ENCODE results near the gene NOTCH4. TPM values are rescaled to one million over a fixed set of nuclear protein-coding genes. Genes with fewer than 3 reads are reported as not detected.
"Not testable (repeated sequence)": the region's sequence is repeated elsewhere in the genome, so short reads cannot be mapped to it uniquely, and the experiment has no call there.

NOTCH4 gene
- total and polyA plus RNA-seq, 3 donors from 2014 or later, result 12.4 to 26.9 (median 15.2) TPM

DNA sequence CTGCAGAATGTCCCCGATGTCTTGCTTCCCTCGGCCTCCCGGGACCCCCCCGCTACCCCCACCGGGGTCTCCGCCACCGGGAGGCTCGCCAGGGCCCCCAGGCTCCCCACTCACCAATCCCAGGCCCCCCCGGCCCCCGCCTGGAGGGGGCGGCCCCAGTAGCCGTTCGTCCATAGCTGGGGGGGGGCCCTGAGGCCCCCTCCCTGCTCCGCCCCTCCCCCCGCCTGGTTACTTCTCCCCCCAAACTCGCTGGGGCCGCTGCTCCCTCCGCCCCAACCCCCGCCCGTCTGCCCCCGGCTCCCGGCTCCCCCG lies 34.2 kb downstream of the NOTCH4 start:
- WGBS, 2 donors, result 0% methylated on average over 10 of the region's 23 CpGs; no CpG with 5 or more reads in 1 of the 2 donors

GRCh38 chr6:32189069-32189741 lies 34.7 kb downstream of the NOTCH4 start:
- no peak for DNase-seq
- H3K27me3 ChIP-seq, result no peaks in the 10 kb centered on the region
- intact Hi-C loops (cut with DNase I; ENCODE audit: low total_unique reads), result no loop called here
- 3 to 4% methylated on average over 10 of the region's 10 CpGs for WGBS, 2 donors
- H3K4me1 ChIP-seq, result peaks cover 32% of the 10 kb centered on the region
- TF ChIP-seq POLR2A (IDR thresholded peaks at IDR 0.05) (no peak), CTCF (IDR thresholded peaks at IDR 0.05) (no peak)
- H3K9me3 ChIP-seq, result no peaks in the 10 kb centered on the region
- no peaks in the 10 kb centered on the region for H3K36me3 ChIP-seq (ENCODE audit: low read depth, missing control alignments)
- peak overlapping the region; percentile 73 to 93 for H3K4me3 ChIP-seq
- peak overlapping the region; percentile 98 to 99 for H3K27ac ChIP-seq

More for the DNA sequence above, 34.2 kb downstream of the NOTCH4 start:
- TF ChIP-seq POLR2A (IDR thresholded peaks at IDR 0.05), result no peak
- TF ChIP-seq CTCF (IDR thresholded peaks at IDR 0.05), result no peak
- peak overlapping the region; percentile 73 to 93 for H3K4me3 ChIP-seq
- H3K4me1 ChIP-seq, result peaks cover 35% of the 10 kb centered on the region
- no peak for DNase-seq
- intact Hi-C loops (cut with DNase I; ENCODE audit: low total_unique reads), result no loop called here
- H3K36me3 ChIP-seq (ENCODE audit: low read depth, missing control alignments), result no peaks in the 10 kb centered on the region
- H3K27me3 ChIP-seq, result no peaks in the 10 kb centered on the region
- no peaks in the 10 kb centered on the region for H3K9me3 ChIP-seq
- peak overlapping the region; percentile 98 to 99 for H3K27ac ChIP-seq

- Histone ChIP-seq H3K4me3 (peak overlapping the region; percentile 73 to 93), H3K36me3 (ENCODE audit: low read depth, missing control alignments) (no peaks in the 10 kb centered on the region), H3K9me3 (no peaks in the 10 kb centered on the region), H3K4me1 (peaks cover 32% of the 10 kb centered on the region), H3K27ac (peak overlapping the region; percentile 98 to 99), H3K27me3 (no peaks in the 10 kb centered on the region)
- WGBS, 2 donors, result 11 to 20% methylated on average over 10 to 13 of the region's 13 CpGs
- TF ChIP-seq CTCF (IDR thresholded peaks at IDR 0.05) (no peak), POLR2A (IDR thresholded peaks at IDR 0.05) (no peak)
- no peak for DNase-seq
- intact Hi-C loops (cut with DNase I; ENCODE audit: low total_unique reads), result no loop called here
Observed at GRCh38 chr6:32188381-32189068, 35.3 kb downstream of the NOTCH4 start.

DNA sequence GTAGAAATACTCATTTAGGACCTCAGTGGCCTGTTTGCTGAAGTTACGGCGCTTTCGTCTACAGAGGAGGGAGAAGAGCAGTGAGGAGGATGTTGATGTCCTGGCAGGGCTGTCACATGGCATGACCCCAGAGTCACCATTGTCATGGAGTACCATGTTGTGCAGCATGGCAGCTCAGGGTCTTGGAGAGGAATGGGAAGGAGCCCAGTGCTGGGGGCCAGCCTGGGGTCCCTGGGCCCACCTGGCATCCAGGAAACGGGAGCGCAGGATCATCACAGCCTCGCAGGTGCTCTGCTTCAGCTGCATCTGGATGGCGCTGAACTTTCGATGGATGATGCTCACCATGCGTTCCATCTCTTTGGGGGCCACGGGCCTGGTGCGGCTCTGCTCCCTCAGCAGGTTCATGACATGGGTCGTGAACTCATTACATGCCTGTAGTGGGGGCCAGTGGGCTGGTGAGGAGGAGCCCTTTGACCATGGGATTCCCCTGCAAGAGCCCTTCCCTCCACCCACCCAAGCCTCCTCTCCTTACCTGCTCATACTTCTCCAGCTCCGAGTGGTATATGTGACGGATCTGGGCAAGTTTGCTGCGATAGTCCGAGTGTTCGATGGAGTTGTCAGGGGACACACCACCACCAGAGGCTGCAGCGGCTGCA lies 36.0 kb downstream of the NOTCH4 start:
- WGBS, 2 donors, result 61 to 62% methylated on average over 10 to 18 of the region's 18 CpGs
- intact Hi-C loops (cut with DNase I; ENCODE audit: low total_unique reads); H3K4me3 ChIP-seq; H3K36me3 ChIP-seq (ENCODE audit: low read depth, missing control alignments); H3K27me3 ChIP-seq; DNase-seq; H3K9me3 ChIP-seq: not testable (repeated sequence)
- peak overlapping the region in 1 of 2 donors; percentile 98 for H3K27ac ChIP-seq
- peaks cover 32% of the 10 kb centered on the region for H3K4me1 ChIP-seq

DNA sequence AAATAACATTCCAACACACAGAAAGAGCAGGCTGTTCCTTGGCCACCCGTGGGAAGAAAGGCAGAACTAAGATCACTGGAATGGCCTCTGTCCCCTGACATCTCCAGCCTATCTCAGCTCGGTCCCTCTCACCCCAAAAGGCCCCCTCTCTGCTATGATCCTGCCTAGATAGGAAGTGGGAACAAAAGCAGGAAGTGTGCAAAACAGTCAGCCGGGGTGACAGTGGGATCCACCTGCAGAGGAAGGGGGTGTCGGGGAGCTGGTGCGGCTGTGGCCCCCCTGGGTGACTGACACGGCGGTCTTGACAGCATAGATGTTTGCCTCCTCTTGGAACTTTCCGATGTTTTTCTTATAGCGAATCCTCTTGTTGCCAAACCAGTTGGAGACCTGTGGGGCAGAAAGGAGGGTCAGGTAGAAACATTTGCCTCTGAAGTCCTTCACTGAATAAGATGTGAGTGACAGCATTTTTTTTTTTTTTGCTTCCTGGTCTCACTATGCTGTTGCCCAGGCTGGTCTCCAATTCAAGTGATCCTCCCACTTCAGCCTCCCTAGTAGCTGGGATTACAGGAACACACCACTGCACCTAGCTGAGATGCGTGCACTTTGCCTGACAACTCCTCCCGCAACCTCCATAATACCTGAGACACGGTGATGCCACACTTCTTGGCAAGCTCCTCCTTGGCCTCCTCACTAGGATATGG lies 36.7 kb downstream of the NOTCH4 start:
- H3K36me3 ChIP-seq (ENCODE audit: low read depth, missing control alignments), result no peaks in the 10 kb centered on the region
- no peak for TF ChIP-seq CTCF (IDR thresholded peaks at IDR 0.05)
- no peak for TF ChIP-seq POLR2A (IDR thresholded peaks at IDR 0.05)
- no peak overlapping the region for H3K4me3 ChIP-seq
- no peaks in the 10 kb centered on the region for H3K9me3 ChIP-seq
- peaks cover 32% of the 10 kb centered on the region for H3K4me1 ChIP-seq
- no peaks in the 10 kb centered on the region for H3K27me3 ChIP-seq
- H3K27ac ChIP-seq, result peak overlapping the region; percentile 76 to 84
- 67 to 70% methylated on average over 11 to 12 of the region's 12 CpGs for WGBS, 2 donors
- intact Hi-C loops (cut with DNase I; ENCODE audit: low total_unique reads), result no loop called here
- DNase-seq, result no peak

DNA sequence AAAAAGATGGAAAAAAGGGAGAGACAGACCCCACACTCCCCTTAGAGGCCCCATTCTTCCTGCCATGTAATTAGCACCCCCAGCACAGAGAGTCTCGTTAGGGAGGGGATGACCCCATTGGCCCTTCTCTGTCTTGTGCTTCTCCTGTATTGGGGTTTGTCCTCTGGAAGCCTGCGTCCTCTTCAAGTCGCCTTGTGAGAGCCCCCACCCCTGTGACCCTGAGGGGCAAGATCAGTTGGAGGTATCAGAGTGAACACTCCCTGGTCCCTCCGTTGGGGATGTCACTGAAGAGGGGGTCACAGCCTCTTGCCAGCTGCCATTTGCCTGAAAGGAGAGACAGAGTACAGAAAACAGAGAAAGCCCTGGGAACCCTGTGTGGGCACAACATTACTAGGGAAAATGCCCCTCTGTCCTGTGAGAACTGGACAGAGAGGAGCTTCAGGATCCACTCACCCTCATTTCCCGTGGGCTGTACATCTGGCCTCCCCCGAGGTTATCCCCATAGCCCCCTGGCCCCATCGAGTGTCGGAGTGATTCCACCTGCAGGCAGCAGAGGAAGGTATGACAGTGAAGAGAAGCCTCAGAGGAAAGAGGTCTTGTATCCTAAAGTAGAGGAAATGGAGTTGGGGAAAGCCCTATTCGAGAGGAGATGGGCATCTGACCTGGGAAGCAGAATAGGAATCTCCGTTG lies 37.6 kb downstream of the NOTCH4 start:
- 56 to 63% methylated on average over 10 of the region's 10 CpGs for WGBS, 2 donors
- H3K9me3 ChIP-seq; H3K4me3 ChIP-seq; intact Hi-C loops (cut with DNase I; ENCODE audit: low total_unique reads); DNase-seq; H3K27me3 ChIP-seq; H3K36me3 ChIP-seq (ENCODE audit: low read depth, missing control alignments): not testable (repeated sequence)
- Histone ChIP-seq H3K4me1 (peaks cover 31% of the 10 kb centered on the region), H3K27ac (peak overlapping the region; percentile 76 to 84)

GRCh38 chr6:32185681-32186131 lies 38.2 kb downstream of the NOTCH4 start:
- H3K4me1 ChIP-seq, result peaks cover 25% of the 10 kb centered on the region
- H3K36me3 ChIP-seq (ENCODE audit: low read depth, missing control alignments); intact Hi-C loops (cut with DNase I; ENCODE audit: low total_unique reads); H3K27me3 ChIP-seq; H3K4me3 ChIP-seq; H3K9me3 ChIP-seq: not testable (repeated sequence)
- peak; percentile 92 for DNase-seq
- WGBS, 2 donors, result 33 to 39% methylated on average over 11 of the region's 11 CpGs
- peak overlapping the region; percentile 76 to 84 for H3K27ac ChIP-seq

All from testis (tissue), 3 donors.